Measurements from ENCODE around the gene SLC5A10.

SLC5A10 gene

GRCh38 chr17:19004421-19005136 is 52.6 kb downstream of the SLC5A10 start, which contains the start of gene FAM83G:
TSS of gene FAM83G (minus strand) at chr17:19004764. CDS start at chr17:19004041, 723 bp downstream.
- DNase-seq = peak; percentile 56

- DNase-seq = no peak
Observed at GRCh38 chr17:19005137-19005773, 53.3 kb downstream of the SLC5A10 start.

- DNase-seq = no peak
Observed at GRCh38 chr17:19005789-19006430, 53.9 kb downstream of the SLC5A10 start.

- DNase-seq = no peak
Observed at GRCh38 chr17:19006698-19007097, 54.7 kb downstream of the SLC5A10 start.

GRCh38 chr17:19009970-19010369 is 58.0 kb downstream of the SLC5A10 start:
- DNase-seq = no peak

GRCh38 chr17:19010729-19011505 is 59.0 kb downstream of the SLC5A10 start:
- no peak for DNase-seq

GRCh38 chr17:19011581-19011980 is 59.6 kb downstream of the SLC5A10 start:
- no peak for DNase-seq

GRCh38 chr17:19012171-19013080 is 60.5 kb downstream of the SLC5A10 start:
- DNase-seq = no peak

GRCh38 chr17:19013226-19013625 is 61.3 kb downstream of the SLC5A10 start:
- no peak for DNase-seq

GRCh38 chr17:19013806-19014627 is 62.1 kb downstream of the SLC5A10 start:
- DNase-seq = no peak

- no peak for DNase-seq
Observed at GRCh38 chr17:19014628-19015215, 62.8 kb downstream of the SLC5A10 start.

- no peak for DNase-seq
Observed at GRCh38 chr17:19015428-19015827, 63.5 kb downstream of the SLC5A10 start.

- DNase-seq = no peak
Observed at GRCh38 chr17:19016297-19016696, 64.3 kb downstream of the SLC5A10 start.

GRCh38 chr17:19016881-19017280 is 64.9 kb downstream of the SLC5A10 start:
- no peak for DNase-seq

- DNase-seq = no peak
Observed at GRCh38 chr17:19017401-19017800, 65.4 kb downstream of the SLC5A10 start.

- DNase-seq = no peak
Observed at GRCh38 chr17:19017804-19018599, 66.0 kb downstream of the SLC5A10 start.

- no peak for DNase-seq
Observed at GRCh38 chr17:19018600-19018950, 66.6 kb downstream of the SLC5A10 start.

- peak; percentile 78 for DNase-seq
Observed at GRCh38 chr17:19019041-19019941, 67.3 kb downstream of the SLC5A10 start.

GRCh38 chr17:19020016-19020415 is 68.1 kb downstream of the SLC5A10 start:
- DNase-seq = no peak

All from NCI-H2171 treated with DMSO at 0.1 percent for 48 hours (cell line).